HG02981 (cell line): ENCODE measurements around the gene CLCN2.

Source experiments
- ATAC-seq: cut with Tn5 transposase; IDR thresholded peaks from one replicate; pipeline ENCODE4 v1.9.1; 2021; ENCODE audit warnings: mild to moderate bottlenecking, moderate library complexity; ENCODE audit not compliant: unreplicated experiment

CLCN2 gene

GRCh38 chr3:184381261-184382224, 20.1 kb upstream of the CLCN2 start:
- ATAC-seq: no peak

GRCh38 chr3:184380627-184381260, 19.3 kb upstream of the CLCN2 start:
- ATAC-seq: no peak

GRCh38 chr3:184380185-184380626, 18.8 kb upstream of the CLCN2 start:
- ATAC-seq: no peak

DNA sequence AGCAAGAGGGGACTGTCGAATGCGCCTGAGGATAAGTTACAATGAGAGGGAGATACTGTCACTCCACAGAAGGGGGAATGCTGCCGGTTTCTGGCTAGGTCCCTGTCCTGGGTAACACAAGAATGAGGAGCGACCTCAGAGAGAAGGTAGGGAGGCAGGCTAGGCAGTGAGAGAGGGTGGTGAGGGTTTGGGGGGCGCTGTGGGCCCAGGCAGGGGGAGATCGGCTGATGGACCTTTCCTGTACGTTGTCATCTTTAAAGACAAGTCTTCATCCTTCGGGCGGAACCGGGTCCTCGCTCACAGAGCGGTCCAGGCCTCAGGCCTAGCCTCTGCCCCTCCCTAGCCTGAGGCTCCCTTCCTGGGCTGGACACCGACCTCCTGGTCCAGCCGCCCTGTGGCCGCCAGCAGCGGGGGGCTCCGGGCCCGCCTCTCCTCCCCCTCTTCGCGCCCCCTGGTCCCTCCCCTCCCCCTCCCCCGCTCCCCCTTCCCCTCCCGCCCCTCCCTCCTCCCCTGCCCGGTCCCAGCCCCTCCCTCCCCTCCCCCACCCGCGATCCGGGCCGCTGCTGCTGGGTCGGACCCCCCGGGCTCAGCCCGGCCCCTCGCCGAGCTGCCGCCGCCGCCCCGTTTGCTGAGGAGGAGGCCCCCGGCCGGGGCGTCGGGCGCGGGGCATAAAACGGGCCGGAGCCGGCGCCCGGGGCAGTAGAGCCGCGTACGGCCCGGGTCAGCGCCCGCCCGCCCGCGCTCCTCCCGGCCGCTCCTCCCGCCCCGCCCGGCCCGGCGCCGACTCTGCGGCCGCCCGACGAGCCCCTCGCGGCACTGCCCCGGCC, 18.2 kb upstream of the CLCN2 start, which contains the start of gene CHRD:
Gene CHRD (plus strand): TSS at position 697 of the 827 bp plus-strand sequence. CDS start 265 bp downstream, outside the sequence.
- ATAC-seq: no peak

GRCh38 chr3:184378651-184379357, 17.4 kb upstream of the CLCN2 start:
- ATAC-seq: no peak

GRCh38 chr3:184377882-184378445, 16.6 kb upstream of the CLCN2 start, which contains the start of gene THPO:
Gene THPO (minus strand): TSS chr3:184378207. CDS start chr3:184376259, 1,948 bp downstream.
- no peak for ATAC-seq

DNA sequence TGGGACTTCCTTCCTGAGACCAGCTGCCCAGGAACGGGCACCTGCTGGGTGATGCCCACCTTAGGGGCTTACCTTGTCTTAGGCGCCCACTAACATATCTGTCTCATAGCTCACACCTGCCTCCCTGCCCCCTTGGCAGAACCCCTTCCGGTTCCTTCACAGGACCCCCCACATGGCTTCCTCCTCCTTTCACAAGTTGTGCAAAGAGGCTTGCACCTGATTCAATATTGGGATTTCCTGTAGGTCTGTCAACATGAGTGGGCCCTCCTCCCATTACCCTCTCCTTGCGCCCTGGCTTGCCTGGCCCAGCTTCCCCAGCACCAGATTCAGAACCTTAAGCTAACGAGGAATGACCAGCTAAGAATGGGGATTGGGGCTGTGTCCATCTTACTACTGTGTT, 16.0 kb upstream of the CLCN2 start:
- ATAC-seq: no peak

DNA sequence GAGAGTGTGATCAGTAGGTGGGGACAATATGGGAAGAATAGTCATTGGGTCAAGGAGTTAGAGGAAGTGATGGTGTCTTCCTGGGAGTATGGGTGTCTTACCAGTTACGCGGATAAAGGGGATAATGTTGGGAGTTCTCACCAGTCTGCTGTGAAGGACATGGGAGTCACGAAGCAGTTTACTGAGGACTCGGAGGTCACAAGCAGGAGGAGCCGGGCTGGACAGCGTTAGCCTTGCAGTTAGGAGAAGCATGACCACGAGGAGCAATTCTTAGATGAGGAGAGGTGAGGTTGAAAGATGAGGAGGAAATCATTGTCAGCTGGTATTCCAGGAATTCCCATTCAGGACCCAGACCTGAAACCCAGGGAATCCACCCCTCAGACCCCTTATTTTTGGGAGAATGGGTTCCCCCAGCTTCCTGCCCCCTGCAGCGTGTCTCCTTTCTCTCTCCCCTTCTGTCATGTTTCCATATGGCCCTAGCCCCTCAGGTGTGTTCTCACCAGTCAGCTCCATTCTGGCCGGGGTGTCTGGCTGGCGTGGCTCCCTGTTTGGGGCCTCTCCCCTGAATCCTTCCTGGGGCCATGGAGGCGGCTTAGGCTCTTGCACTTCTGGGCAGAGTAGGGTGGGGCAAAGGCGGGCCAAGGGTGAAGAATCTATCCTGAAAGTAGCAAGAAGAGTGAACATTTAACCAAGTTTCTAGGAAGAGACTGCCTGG, 14.5 kb upstream of the CLCN2 start:
- no peak for ATAC-seq

DNA sequence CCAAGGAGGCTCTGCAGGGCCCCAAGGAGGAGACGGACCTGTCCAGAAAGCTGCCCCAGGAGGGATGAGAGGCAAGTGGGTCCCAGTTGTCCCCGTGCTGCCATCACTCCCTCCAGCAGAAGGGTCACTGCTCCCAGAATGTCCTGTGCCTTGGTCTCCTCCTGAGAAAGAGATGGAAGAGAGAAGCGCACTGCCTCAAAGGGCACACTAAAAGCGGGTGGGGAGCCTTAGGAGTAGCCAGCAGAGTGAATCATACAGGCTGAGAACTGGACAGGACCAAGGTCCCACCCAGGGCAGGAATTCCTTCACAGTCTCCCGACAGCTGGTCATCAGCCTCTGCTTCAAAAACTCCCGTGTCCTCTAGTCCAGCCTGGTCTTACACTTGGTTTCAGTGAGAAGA, 12.0 kb upstream of the CLCN2 start:
- no peak for ATAC-seq

DNA sequence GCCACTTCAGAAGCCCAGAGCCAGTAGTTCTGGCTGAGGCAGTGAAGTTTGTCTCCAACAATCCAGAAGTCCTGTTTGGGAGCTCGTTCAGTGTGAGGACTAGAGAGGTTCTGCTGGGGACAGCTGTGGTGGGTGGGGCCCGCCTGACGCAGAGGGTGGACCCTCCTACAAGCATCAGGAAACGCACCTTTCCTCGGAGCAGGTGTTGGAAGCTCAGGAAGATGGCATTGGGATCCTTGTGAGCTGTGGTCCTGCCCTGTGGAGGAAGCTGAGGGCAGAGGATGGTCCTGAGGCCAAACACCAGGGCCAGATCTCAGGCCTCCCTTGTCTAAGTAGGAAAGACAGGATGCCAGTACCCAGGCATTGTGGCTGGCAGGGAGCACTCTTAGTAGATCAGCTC, 11.5 kb upstream of the CLCN2 start:
- no peak for ATAC-seq

DNA sequence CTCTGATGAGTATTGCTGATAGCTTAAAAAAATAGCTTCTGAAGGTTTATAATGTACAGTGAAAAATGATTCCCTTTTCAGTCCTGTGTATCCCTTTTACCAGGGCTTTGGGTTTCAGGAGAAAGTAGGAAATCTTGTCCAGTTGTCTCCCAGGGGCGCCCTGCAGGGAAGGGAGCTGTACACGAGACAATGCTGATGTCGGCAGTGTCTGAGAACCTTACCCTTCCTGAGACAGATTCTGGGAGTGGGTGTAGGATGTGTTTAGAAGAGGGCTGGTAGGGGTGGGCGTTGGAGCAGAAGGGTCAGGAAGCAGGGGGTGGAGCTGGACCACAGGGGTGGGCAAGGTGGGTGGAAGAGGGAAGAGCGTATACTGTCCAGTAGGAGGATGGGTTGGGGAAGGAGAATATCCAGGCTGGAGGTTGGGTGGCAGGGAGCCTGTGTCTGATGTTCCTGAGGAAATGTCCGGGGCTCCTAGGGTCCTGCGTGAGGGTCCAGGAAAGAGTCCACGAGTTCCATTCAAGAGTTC, 11.0 kb upstream of the CLCN2 start:
- ATAC-seq: no peak

DNA sequence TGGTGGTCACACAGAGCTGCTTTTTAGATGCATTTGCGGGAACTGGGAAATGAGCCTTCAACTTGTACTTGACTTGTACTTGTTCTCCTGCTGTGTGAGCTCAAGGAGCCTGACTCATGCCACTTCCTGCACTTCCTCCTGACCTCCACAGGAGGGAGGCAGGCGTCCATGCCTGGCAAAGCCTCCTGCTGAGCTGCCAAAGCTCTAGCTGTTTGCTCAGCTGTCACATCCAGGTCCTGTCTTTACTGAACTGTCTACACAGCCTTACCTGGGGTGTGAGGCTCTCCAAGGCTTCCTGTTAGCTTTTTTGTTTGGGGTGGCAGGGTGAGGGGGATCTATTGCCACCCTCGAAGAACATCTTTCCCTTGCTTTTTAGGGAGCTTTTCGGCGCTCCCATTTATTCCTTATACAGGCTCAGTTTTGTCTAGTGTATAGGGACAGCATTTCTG, 10.2 kb upstream of the CLCN2 start:
- peak; percentile 96 for ATAC-seq

GRCh38 chr3:184368586-184369183, 7.3 kb upstream of the CLCN2 start:
- no peak for ATAC-seq

DNA sequence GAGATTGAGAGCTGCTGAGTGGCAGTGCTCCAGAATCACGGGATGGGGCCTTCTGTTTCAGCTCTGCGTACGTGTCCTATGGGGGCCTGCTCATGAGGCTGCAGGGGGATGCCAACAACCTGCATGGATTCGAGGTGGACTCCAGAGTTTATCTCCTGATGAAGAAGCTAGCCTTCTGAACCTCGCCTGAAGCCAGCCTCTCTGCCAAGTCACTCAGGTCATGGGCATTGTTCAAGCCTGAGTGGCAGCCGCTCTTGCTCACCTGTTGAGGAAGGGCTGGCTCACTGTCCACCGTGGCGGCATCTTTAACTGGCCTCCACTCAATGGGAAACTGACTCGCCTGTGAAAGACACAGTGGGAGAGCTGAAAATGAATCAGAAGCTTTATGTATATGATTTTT, 6.7 kb upstream of the CLCN2 start:
- no peak for ATAC-seq

GRCh38 chr3:184366619-184367289, 5.3 kb upstream of the CLCN2 start:
- ATAC-seq: no peak

DNA sequence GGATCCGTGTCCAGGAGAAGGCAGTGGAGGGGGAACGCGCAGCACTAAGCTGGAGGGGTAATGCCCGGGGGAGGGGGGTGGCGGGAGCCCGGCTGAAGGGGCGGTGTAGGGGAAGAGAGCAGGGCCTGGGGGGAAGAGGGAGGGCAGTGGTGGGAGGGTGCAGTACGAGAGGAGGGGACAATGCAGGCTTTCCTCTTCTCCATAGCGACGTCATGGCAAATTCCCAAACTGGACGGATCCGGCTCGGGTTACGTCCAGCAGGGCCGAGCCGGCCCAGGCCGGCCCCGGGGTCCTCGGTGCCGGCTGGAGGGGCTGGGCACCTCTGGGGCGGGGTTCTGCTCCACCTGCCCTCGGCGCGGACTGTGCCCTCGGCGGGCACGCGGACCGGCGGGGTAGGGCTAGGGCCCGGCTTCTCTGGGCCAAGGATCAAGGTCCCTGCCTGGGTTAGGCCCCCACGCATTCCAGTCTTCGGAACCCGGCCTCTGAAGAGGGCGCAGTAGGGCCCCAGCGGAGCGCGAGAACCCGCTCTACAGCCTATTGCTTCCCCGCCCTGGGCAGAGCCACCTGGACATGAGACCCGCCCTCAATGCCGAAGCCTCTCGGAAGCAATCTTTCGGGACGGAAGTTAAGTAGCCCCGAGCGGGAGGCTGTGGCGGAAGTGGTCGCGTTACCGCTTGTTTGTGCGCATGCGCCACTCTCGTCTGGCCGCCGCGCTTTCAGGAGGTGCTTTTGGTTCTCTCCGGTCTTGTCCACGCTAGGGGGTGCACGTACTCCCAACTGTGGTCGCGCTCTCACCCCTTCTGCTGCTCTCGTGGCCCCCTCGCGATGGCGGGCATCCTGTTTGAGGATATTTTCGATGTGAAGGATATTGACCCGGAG, 1.5 kb upstream of the CLCN2 start:
- peak; percentile 86 for ATAC-seq
